T-cell (primary cell): ENCODE results near the gene ITPRIPL2. TPM values are rescaled to one million over a fixed set of nuclear protein-coding genes. Genes with fewer than 3 reads are reported as not detected.

Experiments used
- total RNA-seq, 35 experiments: library from RNA in 6 of 35; stranded (reverse) in 6 of 35; fragments of 120-200 nt in 1 of 35; gene quantifications; one replicate each; pipeline versions ENCODE4 v1.2.1 to v1.2.4 and lab custom pipeline; 2013 to 2026

Gene ITPRIPL2
- total RNA-seq, 5 donors from 2014 or later (not counting 1 experiment from before 2014, with no cell fraction given) = 0.53 to 2.7 (median 1.7) TPM

Other genes with a start within 250 kb of the ITPRIPL2 start
- 100 to 1,000 TPM; 134 to 173 (median 166) TPM for gene SMG1, start 187.6 kb upstream of the ITPRIPL2 start, total RNA-seq
- gene TMC7, start 130.0 kb upstream of the ITPRIPL2 start, total RNA-seq = under 1 TPM in 1 of 5 donors, not detected in 4; 0.13 TPM
- gene COQ7, start 46.4 kb upstream of the ITPRIPL2 start, total RNA-seq = 10 to 100 TPM; 11.1 to 15.4 (median 14.9) TPM
- 1 to 10 TPM in 1 of 5 donors, under 1 TPM in 2, not detected in 2; 0.23 to 1.4 (median 0.38) TPM for gene SYT17, start 54.3 kb downstream of the ITPRIPL2 start, total RNA-seq
- gene CLEC19A, start 171.8 kb downstream of the ITPRIPL2 start, total RNA-seq = not detected